ENCODE measurements around the gene BORCS5.
A peak's percentile ranks its signal among the peaks of the same experiment; 100 is the strongest.

The BORCS5 gene

GRCh38 chr12:12480074-12480473 lies 123.2 kb downstream of the BORCS5 start:
- Histone ChIP-seq H3K27ac (replicated peaks) (no peak overlapping the region), H3K4me3 (replicated peaks; ENCODE audit: insufficient read depth, low read length) (no peak overlapping the region), H3K27me3 (ENCODE audit: insufficient read depth, poor library complexity, severe bottlenecking) (no peaks in the 10 kb centered on the region)
- TF ChIP-seq POLR2AphosphoS5 (IDR thresholded peaks at IDR 0.05; ENCODE audit: low read depth) (no peak), SPI1 (IDR thresholded peaks at IDR 0.05; ENCODE audit: borderline replicate concordance, low read depth) (no peak), REST (IDR thresholded peaks at IDR 0.05; ENCODE audit: insufficient replicate concordance, low read depth) (no peak), GABPA (IDR thresholded peaks at IDR 0.05; ENCODE audit: low read depth) (no peak)
- TF ChIP-seq, protein P1, sequence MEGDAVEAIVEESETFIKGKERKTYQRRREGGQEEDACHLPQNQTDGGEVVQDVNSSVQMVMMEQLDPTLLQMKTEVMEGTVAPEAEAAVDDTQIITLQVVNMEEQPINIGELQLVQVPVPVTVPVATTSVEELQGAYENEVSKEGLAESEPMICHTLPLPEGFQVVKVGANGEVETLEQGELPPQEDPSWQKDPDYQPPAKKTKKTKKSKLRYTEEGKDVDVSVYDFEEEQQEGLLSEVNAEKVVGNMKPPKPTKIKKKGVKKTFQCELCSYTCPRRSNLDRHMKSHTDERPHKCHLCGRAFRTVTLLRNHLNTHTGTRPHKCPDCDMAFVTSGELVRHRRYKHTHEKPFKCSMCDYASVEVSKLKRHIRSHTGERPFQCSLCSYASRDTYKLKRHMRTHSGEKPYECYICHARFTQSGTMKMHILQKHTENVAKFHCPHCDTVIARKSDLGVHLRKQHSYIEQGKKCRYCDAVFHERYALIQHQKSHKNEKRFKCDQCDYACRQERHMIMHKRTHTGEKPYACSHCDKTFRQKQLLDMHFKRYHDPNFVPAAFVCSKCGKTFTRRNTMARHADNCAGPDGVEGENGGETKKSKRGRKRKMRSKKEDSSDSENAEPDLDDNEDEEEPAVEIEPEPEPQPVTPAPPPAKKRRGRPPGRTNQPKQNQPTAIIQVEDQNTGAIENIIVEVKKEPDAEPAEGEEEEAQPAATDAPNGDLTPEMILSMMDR (IDR thresholded peaks at IDR 0.05; ENCODE audit: insufficient read depth, low read length), result no peak
- DNase-seq (ENCODE audit: low read depth in 1 of 2, low spot score in 1 of 2), result no peak

DNA sequence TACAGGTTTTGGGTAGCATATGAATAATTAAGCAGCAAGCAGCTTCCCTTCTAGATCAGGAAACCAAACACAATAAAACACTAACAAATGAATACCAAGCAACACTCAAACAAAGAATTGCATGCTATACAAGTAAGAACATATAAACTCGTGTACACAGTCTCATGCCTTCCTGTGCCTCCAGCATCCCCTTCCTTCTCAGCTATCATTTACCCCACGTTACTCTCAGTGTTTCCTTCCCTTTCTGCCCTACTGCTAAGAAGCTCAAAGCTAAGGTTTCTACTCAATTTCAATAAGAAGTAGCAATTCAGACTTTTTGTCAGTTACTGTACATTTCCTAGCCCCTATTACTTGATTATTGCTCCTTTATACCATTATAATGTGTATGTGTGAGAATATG lies 124.8 kb downstream of the BORCS5 start:
- DNase-seq (ENCODE audit: low read depth in 1 of 2, low spot score in 1 of 2), result no peak
- no peaks in the 10 kb centered on the region for H3K27me3 ChIP-seq (ENCODE audit: insufficient read depth, poor library complexity, severe bottlenecking)
- TF ChIP-seq, protein P1 (IDR thresholded peaks at IDR 0.05; ENCODE audit: insufficient read depth, low read length), result no peak
- TF ChIP-seq GABPA (IDR thresholded peaks at IDR 0.05; ENCODE audit: low read depth) (no peak), SPI1 (IDR thresholded peaks at IDR 0.05; ENCODE audit: borderline replicate concordance, low read depth) (no peak), POLR2AphosphoS5 (IDR thresholded peaks at IDR 0.05; ENCODE audit: low read depth) (no peak), REST (IDR thresholded peaks at IDR 0.05; ENCODE audit: insufficient replicate concordance, low read depth) (no peak)
- H3K27ac ChIP-seq (replicated peaks), result no peak overlapping the region
- no peak overlapping the region for H3K4me3 ChIP-seq (replicated peaks; ENCODE audit: insufficient read depth, low read length)

- H3K27ac ChIP-seq (replicated peaks), result peak overlapping the region; percentile 11
- no peaks in the 10 kb centered on the region for H3K27me3 ChIP-seq (ENCODE audit: insufficient read depth, poor library complexity, severe bottlenecking)
- H3K4me3 ChIP-seq (replicated peaks; ENCODE audit: insufficient read depth, low read length), result no peak overlapping the region
- DNase-seq (ENCODE audit: low read depth in 1 of 2, low spot score in 1 of 2), result no peak
- TF ChIP-seq, protein P1 (IDR thresholded peaks at IDR 0.05; ENCODE audit: insufficient read depth, low read length), result no peak
- TF ChIP-seq GABPA (IDR thresholded peaks at IDR 0.05; ENCODE audit: low read depth) (no peak), POLR2AphosphoS5 (IDR thresholded peaks at IDR 0.05; ENCODE audit: low read depth) (no peak), SPI1 (IDR thresholded peaks at IDR 0.05; ENCODE audit: borderline replicate concordance, low read depth) (no peak), REST (IDR thresholded peaks at IDR 0.05; ENCODE audit: insufficient replicate concordance, low read depth) (no peak)
These were observed 125.4 kb downstream of the BORCS5 start for GRCh38 chr12:12482150-12482761.

Measured in HL-60 (cell line).